Ovary (tissue), 3 donors: ENCODE results near the gene TIMP1.

ENCODE experiments used
- CTCF ChIP-seq, 3 donors: fragments of 450-650 bp in 2 of 3; fragments of 200-600 bp in 1 of 3; IDR thresholded peaks; one replicate each; pipeline versions ENCODE4 v1.5.1 to v1.8.0; 2016 to 2022; ENCODE audit warnings: antibody characterized with exemption in 3 of 3, mild to moderate bottlenecking in 1 of 3
- POLR2A ChIP-seq: fragments of 450-650 bp; IDR thresholded peaks from one replicate; pipeline ENCODE4 v1.6.1; 2017; ENCODE audit warnings: antibody characterized with exemption, mild to moderate bottlenecking, moderate library complexity
- donor health status: DM: no; HTN: no; CAD: no.

GRCh38 chrX:47596256-47596655 is 14.0 kb downstream of the TIMP1 start:
- TF ChIP-seq CTCF (IDR thresholded peaks at IDR 0.05) (no peak), POLR2A (no peak)
